ENCODE results near the gene PSME3IP1. TPM values are rescaled to one million over a fixed set of nuclear protein-coding genes. Genes with fewer than 3 reads are reported as not detected.

PSME3IP1 gene
- total RNA-seq, 4 donors from 2014 or later: 38.8 to 68.9 (median 64.9) TPM

DNA sequence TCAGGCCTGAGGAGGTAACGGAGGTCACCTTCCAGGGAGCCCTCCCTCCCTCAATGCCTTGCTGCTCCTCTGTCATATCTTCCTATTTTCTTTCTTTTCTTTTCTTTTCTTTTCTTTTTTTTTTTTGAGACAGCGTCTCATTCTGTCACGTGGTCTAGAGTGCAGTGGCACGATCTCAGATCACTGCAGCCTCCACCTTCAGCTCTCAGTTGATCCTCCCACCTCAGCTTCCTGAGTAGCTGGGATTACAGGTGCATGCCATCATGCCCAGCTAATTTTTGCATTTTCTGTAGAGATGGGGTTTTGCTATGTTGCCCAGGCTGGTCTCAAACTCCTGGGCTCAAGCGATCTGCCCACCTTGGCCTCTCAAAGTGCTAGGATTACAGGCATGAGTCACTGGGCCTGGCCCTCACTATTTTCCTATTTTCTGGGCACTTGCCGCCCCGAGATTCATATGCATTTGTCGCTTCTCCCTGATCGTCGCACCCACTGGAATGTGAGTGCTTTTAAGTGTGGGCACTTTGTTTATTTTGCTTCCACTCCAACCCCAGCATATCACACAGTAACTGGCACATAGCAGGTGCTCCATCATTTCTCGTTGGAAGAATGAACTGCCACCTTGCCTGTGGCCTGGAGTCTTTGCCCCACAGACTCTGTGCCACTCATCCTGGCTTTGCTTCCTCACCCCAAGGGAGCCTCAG, 61.7 kb downstream of the PSME3IP1 start:
- no peak for DNase-seq (ENCODE audit: low spot score in 2 of 2)
- WGBS, 2 donors: 86 to 87% methylated on average over 11 of the region's 11 CpGs

DNA sequence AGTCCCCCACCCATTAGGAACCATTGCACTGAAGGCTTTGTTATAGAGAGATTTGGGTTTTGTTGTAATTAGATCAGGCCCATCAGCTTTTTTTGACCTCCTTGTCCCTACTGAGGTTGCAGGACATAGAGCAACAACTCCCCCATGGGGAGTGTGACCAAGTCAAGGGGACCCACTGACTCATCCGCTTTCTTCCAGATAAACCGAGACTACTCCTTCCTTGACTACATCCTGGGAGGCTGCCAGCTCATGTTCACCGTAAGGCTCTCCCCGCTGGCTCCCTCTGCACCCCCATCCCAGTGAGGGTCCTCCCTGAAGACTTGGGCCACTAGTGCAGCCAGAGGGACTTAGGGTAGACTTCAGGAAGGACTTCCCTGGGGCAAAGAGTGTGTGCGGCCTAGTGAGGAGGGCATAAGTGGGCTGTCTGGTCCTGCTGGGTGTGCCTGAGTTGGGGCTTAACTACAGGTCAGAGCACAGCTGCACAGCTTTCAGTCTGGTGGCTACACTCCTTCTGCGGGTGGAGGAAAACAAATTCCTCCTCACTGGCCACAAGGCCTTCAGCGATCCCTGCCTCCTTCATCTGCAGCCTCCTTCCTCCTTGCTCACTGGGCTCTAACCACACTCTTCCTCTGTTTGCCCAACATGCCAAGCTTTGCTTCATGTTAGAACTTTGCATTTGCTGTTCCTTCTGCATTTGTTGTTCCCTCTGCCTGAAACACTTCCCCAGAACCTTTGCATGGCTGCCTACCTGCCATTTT, 62.4 kb downstream of the PSME3IP1 start:
- intact Hi-C loops (cut with DNase I; ENCODE audit: low total_unique reads): no loop called here
- no peak for TF ChIP-seq POLR2A (IDR thresholded peaks at IDR 0.05)
- TF ChIP-seq, protein P1, sequence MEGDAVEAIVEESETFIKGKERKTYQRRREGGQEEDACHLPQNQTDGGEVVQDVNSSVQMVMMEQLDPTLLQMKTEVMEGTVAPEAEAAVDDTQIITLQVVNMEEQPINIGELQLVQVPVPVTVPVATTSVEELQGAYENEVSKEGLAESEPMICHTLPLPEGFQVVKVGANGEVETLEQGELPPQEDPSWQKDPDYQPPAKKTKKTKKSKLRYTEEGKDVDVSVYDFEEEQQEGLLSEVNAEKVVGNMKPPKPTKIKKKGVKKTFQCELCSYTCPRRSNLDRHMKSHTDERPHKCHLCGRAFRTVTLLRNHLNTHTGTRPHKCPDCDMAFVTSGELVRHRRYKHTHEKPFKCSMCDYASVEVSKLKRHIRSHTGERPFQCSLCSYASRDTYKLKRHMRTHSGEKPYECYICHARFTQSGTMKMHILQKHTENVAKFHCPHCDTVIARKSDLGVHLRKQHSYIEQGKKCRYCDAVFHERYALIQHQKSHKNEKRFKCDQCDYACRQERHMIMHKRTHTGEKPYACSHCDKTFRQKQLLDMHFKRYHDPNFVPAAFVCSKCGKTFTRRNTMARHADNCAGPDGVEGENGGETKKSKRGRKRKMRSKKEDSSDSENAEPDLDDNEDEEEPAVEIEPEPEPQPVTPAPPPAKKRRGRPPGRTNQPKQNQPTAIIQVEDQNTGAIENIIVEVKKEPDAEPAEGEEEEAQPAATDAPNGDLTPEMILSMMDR (IDR thresholded peaks at IDR 0.05): no peak
- WGBS, 2 donors: 88 to 89% methylated on average over 7 of the region's 7 CpGs
- DNase-seq (ENCODE audit: low spot score in 2 of 2): no peak
- no peak overlapping the region for H3K4me3 ChIP-seq (ENCODE audit: low read depth, poor library complexity, severe bottlenecking)

More for the DNA sequence above, 61.7 kb downstream of the PSME3IP1 start:
- TF ChIP-seq POLR2A (IDR thresholded peaks at IDR 0.05): no peak
- TF ChIP-seq, protein P1 (IDR thresholded peaks at IDR 0.05): no peak
- H3K4me3 ChIP-seq (ENCODE audit: low read depth, poor library complexity, severe bottlenecking): no peak overlapping the region
- intact Hi-C loops (cut with DNase I; ENCODE audit: low total_unique reads): no loop called here

DNA sequence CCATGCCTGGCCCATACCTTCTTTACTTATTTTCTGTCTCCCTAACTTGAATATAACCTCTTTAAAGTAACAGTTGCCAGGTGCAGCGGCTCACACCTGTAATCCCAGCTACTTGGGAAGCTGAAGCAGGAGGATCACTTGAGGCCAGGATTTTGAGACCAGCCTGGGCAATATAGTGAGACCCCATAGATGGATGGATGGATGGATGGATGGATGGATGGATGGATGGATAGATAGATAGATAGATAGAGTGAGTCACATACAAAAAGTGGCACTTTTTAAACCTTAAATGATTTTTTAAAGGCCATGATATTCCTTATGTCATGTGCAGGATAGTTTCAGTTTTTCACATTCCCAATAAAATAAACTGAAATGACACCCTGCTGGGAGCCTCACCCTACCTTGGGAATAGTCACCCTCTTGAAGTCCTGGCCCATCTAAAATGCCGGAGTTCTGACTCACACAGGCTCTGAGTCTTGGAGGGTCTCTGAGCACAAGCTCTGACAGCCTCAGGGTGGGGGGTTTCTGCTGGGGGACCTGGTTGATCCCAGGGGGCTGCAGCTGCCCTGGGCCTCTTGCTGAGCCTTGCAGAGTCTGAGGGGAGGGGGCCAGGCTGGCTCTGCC, 67.3 kb downstream of the PSME3IP1 start:
- no peak for DNase-seq (ENCODE audit: low spot score in 2 of 2)
- intact Hi-C loops (cut with DNase I; ENCODE audit: low total_unique reads): no loop called here
- no peak overlapping the region for H3K4me3 ChIP-seq (ENCODE audit: low read depth, poor library complexity, severe bottlenecking)
- TF ChIP-seq POLR2A (IDR thresholded peaks at IDR 0.05): no peak
- TF ChIP-seq, protein P1 (IDR thresholded peaks at IDR 0.05): no peak
- WGBS, 2 donors: 95 to 96% methylated on average over 2 of the region's 2 CpGs

DNA sequence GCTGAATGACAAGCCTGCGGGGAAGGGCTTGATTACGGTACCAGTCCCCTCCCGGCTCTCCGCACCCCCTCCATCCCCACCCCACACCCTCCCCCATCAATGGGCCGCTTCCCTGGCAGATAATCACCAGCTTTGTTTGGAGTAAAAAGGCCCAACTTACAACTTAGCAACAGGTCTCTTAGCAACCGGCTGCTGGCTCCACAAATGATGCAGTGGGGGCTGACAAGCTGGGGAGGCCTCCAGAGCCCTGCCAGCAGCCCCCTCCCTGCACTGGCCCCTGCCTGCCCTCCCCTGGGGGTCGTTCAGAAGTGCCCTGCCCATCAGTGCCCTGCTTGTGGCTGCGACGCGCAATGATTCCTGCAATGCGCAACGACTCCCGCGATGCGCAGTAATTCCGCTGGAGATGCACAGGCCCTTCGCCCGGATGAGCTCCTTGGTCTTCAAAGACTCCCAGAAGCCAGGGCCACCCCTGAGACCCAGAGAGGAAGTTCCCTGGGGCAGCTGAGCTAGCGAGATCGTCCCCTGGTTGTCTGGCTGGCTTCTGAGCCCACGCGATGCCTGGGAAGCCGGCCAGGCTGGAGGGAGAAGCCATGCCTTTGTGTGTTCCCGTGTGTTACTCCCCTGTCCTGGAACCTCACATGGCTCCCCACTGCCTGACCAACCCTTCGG, 70.2 kb downstream of the PSME3IP1 start:
- no peak for DNase-seq (ENCODE audit: low spot score in 2 of 2)
- WGBS, 2 donors: 45 to 50% methylated on average over 13 to 14 of the region's 25 CpGs
- intact Hi-C loops (cut with DNase I; ENCODE audit: low total_unique reads): no loop called here
- TF ChIP-seq, protein P1 (IDR thresholded peaks at IDR 0.05): no peak
- no peak for TF ChIP-seq POLR2A (IDR thresholded peaks at IDR 0.05)
- no peak overlapping the region for H3K4me3 ChIP-seq (ENCODE audit: low read depth, poor library complexity, severe bottlenecking)

DNA sequence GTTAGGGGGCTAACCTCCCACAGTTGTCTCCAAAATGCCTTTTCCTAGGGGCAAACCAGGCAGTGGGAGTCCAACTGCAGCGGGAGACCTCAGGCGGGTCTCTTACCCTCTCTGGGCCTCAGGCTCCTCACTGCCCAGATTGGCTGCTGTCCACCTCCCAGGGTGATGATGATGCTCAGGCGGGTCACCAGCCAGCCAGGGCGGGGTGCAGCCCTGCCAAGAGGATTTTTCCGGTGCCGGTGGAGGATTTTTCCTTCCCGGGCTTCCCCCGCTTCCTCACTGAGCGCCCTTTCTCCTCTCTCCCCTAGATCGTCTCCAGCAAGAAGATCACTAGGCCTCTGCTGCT, 70.7 kb downstream of the PSME3IP1 start:
- intact Hi-C loops (cut with DNase I; ENCODE audit: low total_unique reads): no loop called here
- no peak for DNase-seq (ENCODE audit: low spot score in 2 of 2)
- H3K4me3 ChIP-seq (ENCODE audit: low read depth, poor library complexity, severe bottlenecking): no peak overlapping the region
- no peak for TF ChIP-seq POLR2A (IDR thresholded peaks at IDR 0.05)
- TF ChIP-seq, protein P1 (IDR thresholded peaks at IDR 0.05): no peak
- WGBS, 2 donors: 53 to 70% methylated on average over 10 of the region's 10 CpGs

Measured in lower leg skin (tissue), 4 donors.